GM12878 (cell line): ENCODE results near the gene PCBP1. TPM values are rescaled to one million over a fixed set of nuclear protein-coding genes. Genes with fewer than 3 reads are reported as not detected.

Experiments
- ATF7 ChIP-seq: fragments of 450-650 bp; IDR thresholded peaks from 2 replicates; pipeline ENCODE4 v1.6.1; 2016; ENCODE audit warnings: low read depth, mild to moderate bottlenecking
- BCL3 ChIP-seq: IDR thresholded peaks from 2 replicates; pipeline ENCODE4 v1.6.1; 2011; ENCODE audit warnings: borderline replicate concordance, low read depth, mild to moderate bottlenecking, moderate library complexity, low read length; ENCODE audit not compliant: insufficient read depth, poor library complexity, severe bottlenecking
- CBFB ChIP-seq: IDR thresholded peaks from 2 replicates; pipeline ENCODE4 v1.6.1; 2016; ENCODE audit warnings: antibody characterized with exemption, low read depth
- CHD2 ChIP-seq: IDR thresholded peaks from 2 replicates; pipeline ENCODE4 v1.6.1; 2011; ENCODE audit warnings: low read depth, low read length, improper control_type of control experiment, borderline replicate concordance
- E2F4 ChIP-seq: IDR thresholded peaks from 2 replicates; pipeline ENCODE4 v1.6.1; 2012; ENCODE audit warnings: low read depth, low read length, improper control_type of control experiment
- EED ChIP-seq: sonication (generic); IDR thresholded peaks from 2 replicates; pipeline ENCODE4 v1.6.1; 2016; ENCODE audit warnings: antibody characterized with exemption, low read depth
- FOXK2 ChIP-seq: fragments of 450-650 bp; IDR thresholded peaks from 2 replicates; pipeline ENCODE4 v1.6.1; 2017; ENCODE audit warnings: mild to moderate bottlenecking, moderate library complexity
- HCFC1 ChIP-seq: fragments of 150-350 bp; IDR thresholded peaks from 2 replicates; pipeline ENCODE4 v1.6.1; 2014; ENCODE audit warnings: low read length
- IKZF1 ChIP-seq: fragments of 450-650 bp; conservative IDR thresholded peaks from 2 replicates; pipeline ENCODE4 v1.6.1; 2017; ENCODE audit warnings: antibody characterized with exemption, mild to moderate bottlenecking
- MEF2A ChIP-seq: IDR thresholded peaks from 2 replicates; pipeline ENCODE4 v1.6.1; 2011; ENCODE audit warnings: low read depth, mild to moderate bottlenecking, low read length, moderate library complexity; ENCODE audit not compliant: insufficient read depth
- MEF2B ChIP-seq: fragments of 450-650 bp; IDR thresholded peaks from 2 replicates; pipeline ENCODE4 v1.6.1; 2018; ENCODE audit warnings: mild to moderate bottlenecking, moderate library complexity; ENCODE audit not compliant: partially characterized antibody, poor library complexity, severe bottlenecking
- MLLT1 ChIP-seq: fragments of 450-650 bp; IDR thresholded peaks from 2 replicates; pipeline ENCODE4 v1.6.1; 2016; ENCODE audit warnings: mild to moderate bottlenecking
- MTA3 ChIP-seq: IDR thresholded peaks from 2 replicates; pipeline ENCODE4 v1.6.1; 2012; ENCODE audit warnings: low read length, inconsistent platforms, borderline replicate concordance
- POLR2A ChIP-seq: IDR thresholded peaks from 2 replicates; pipeline ENCODE4 v1.6.1; 2011; ENCODE audit warnings: low read depth, mild to moderate bottlenecking, low read length
- RCOR1 ChIP-seq: conservative IDR thresholded peaks from 2 replicates; pipeline ENCODE4 v1.6.1; 2012; ENCODE audit warnings: low read depth, low read length, improper control_type of control experiment
- SIX5 ChIP-seq: IDR thresholded peaks from 2 replicates; pipeline ENCODE4 v1.6.1; 2011; ENCODE audit warnings: mild to moderate bottlenecking, low read depth, low read length, moderate library complexity; ENCODE audit not compliant: severe bottlenecking
- SPI1 ChIP-seq: IDR thresholded peaks from 2 replicates; pipeline ENCODE4 v1.6.1; 2011; ENCODE audit warnings: low read depth, mild to moderate bottlenecking, low read length, moderate library complexity, borderline replicate concordance; ENCODE audit not compliant: insufficient read depth
- TARDBP ChIP-seq: IDR thresholded peaks from 2 replicates; pipeline ENCODE4 v1.6.1; 2016; ENCODE audit warnings: borderline replicate concordance
- ZBTB33 ChIP-seq: fragments of 450-650 bp; IDR thresholded peaks from 2 replicates; pipeline ENCODE4 v1.6.1; 2017; ENCODE audit warnings: mild to moderate bottlenecking
- ZBTB4 ChIP-seq: fragments of 450-650 bp; formaldehyde crosslinking; IDR thresholded peaks from 2 replicates; pipeline ENCODE4 v1.4.0; 2022; ENCODE audit warnings: mild to moderate bottlenecking, moderate library complexity
- ZNF217 ChIP-seq: fragments of 450-650 bp; IDR thresholded peaks from 2 replicates; pipeline ENCODE4 v1.6.1; 2017; ENCODE audit warnings: antibody characterized with exemption, mild to moderate bottlenecking
- ZNF622 ChIP-seq: fragments of 450-650 bp; IDR thresholded peaks from 2 replicates; pipeline ENCODE4 v1.6.1; 2017; ENCODE audit warnings: mild to moderate bottlenecking, inconsistent platforms
- polyA plus RNA-seq, 11 experiments: library from polyadenylated mRNA; depleted of rRNA in 4 of 11; unstranded in 6 of 11; stranded (reverse) in 5 of 11; fragments of >200 nt; fragmentation: Nextera tagmentation in 4 of 11; fragmentation: Illumina TruSeq in 1 of 11; extraction: Ambion mirVana in 4 of 11; extraction: Trizol in 1 of 11; gene quantifications; 1 replicate in 1 of 11; 2 replicates in 10 of 11; pipeline versions ENCODE4 v1.2.1 to v1.2.3, GENCODE V29; 2011 to 2016; ENCODE audit warnings: inconsistent platforms in 2 of 11, missing spikeins in 2 of 11, low read depth in 1 of 11
- total RNA-seq, 4 experiments: library from RNA; depleted of rRNA in 3 of 4; stranded (reverse); fragments of >200 nt in 3 of 4; fragmentation: Illumina TruSeq in 1 of 4; extraction: Trizol in 1 of 4; gene quantifications; 2 replicates each; pipeline versions ENCODE4 v1.2.1 to v1.2.3, GENCODE V29; 2013 to 2021

PCBP1 gene
- total and polyA plus RNA-seq, 10 of the 15 experiments (the other 5 are each of a cell fraction or from before 2014, with no cell fraction given), result 24.4 to 494 (median 130) TPM

GRCh38 chr2:70121627-70122372, 34.5 kb downstream of the PCBP1 start (continued):
- no peak for TF ChIP-seq ZBTB33
- no peak for TF ChIP-seq HCFC1
- TF ChIP-seq IKZF1, result peak; percentile 67
- peak; percentile 23; the same call in 1 of the 2 replicates for TF ChIP-seq ZNF217
- TF ChIP-seq CBFB, result no peak
- no peak for TF ChIP-seq ZNF622
- no peak for TF ChIP-seq SIX5
- TF ChIP-seq CHD2, result no peak
- 0 out of 2 replicates have a peak, but pooled peaks have one; percentile 7 for TF ChIP-seq ATF7
- TF ChIP-seq FOXK2, result no peak
- no peak for TF ChIP-seq MEF2A
- TF ChIP-seq E2F4, result no peak
- TF ChIP-seq POLR2A, result peak; percentile 12; the same call in 1 of the 2 replicates
- TF ChIP-seq MLLT1, result 0 out of 2 replicates have a peak, but pooled peaks have one; percentile 66
- peak; percentile 9 for TF ChIP-seq MEF2B
- TF ChIP-seq SPI1, result peak; percentile 62; the same call in 1 of the 2 replicates
- TF ChIP-seq EED, result peak; percentile 20; the same call in 1 of the 2 replicates
- no peak for TF ChIP-seq TARDBP
- no peak for TF ChIP-seq MTA3
- TF ChIP-seq ZBTB4 (CRISPR knock-in tag), result no peak
- TF ChIP-seq BCL3, result no peak
- no peak for TF ChIP-seq RCOR1
